Astrocyte (in vitro differentiated cells and primary cell): ENCODE data around the gene ZNF19.

Experiments used
- CTCF ChIP-seq: IDR thresholded peaks from 2 replicates; pipeline ENCODE4 v1.5.1; 2011; ENCODE audit warnings: low read depth, mild to moderate bottlenecking, inconsistent platforms, low read length, moderate library complexity; ENCODE audit not compliant: insufficient read depth
- EZH2 ChIP-seq: IDR thresholded peaks from 2 replicates; pipeline ENCODE4 v1.6.1; 2012; ENCODE audit warnings: mild to moderate bottlenecking, low read length, inconsistent platforms; ENCODE audit not compliant: insufficient read depth

DNA sequence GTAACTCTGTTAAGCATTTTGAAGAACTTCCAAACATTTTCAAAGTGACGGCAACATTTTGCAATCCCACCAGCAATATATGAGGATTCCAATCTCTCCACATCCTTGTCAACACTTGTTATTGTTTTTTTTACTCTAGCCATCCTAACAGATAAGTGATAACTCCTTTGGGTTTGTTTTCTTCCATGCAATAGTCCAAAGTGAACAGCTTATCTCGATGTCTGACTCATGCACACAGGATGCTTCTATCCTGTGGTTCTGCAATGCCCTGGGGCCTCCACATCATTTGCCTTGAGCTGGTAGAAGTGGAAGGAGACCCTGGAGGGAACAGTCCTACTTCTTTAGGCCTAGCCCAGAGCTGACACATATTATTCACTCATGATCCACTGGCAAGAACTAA is 60.2 kb downstream of the ZNF19 start:
- TF ChIP-seq EZH2 (no peak), CTCF (no peak)
